HepG2 (cell line): Measurements from ENCODE around the gene RNF213. TPM values are rescaled to one million over a fixed set of nuclear protein-coding genes. Genes with fewer than 3 reads are reported as not detected.
A peak's percentile ranks its signal among the peaks of the same experiment; 100 is the strongest.

Source experiments
- CBFB ChIP-seq: sonication (generic); formaldehyde crosslinking; IDR thresholded peaks from 2 replicates; pipeline ENCODE4 v1.4.0; 2020; ENCODE audit warnings: missing genetic modification reagents
- HMGXB3 ChIP-seq: sonication (generic); formaldehyde crosslinking; IDR thresholded peaks from 2 replicates; pipeline ENCODE4 v1.4.0; 2020; ENCODE audit warnings: missing genetic modification reagents, borderline replicate concordance
- MAFF ChIP-seq: IDR thresholded peaks from 2 replicates; pipeline ENCODE4 v1.6.1; 2011; ENCODE audit warnings: low read depth, low read length, improper control_type of control experiment
- NFIB ChIP-seq: sonication (generic); formaldehyde crosslinking; IDR thresholded peaks from 2 replicates; pipeline ENCODE4 v1.9.0; 2021; ENCODE audit warnings: missing genetic modification reagents, mild to moderate bottlenecking, borderline replicate concordance
- NR0B2 ChIP-seq: sonication (generic); formaldehyde crosslinking; IDR thresholded peaks from 2 replicates; pipeline ENCODE4 v1.4.0; 2020; ENCODE audit warnings: mild to moderate bottlenecking, missing genetic modification reagents
- PLRG1 ChIP-seq: fragments of 450-650 bp; conservative IDR thresholded peaks from 2 replicates; pipeline ENCODE4 v1.6.1; 2016
- PRPF4 ChIP-seq: fragments of 200-400 bp; formaldehyde crosslinking; IDR thresholded peaks from 2 replicates; pipeline ENCODE4 v1.6.1; 2016; ENCODE audit warnings: low read length, low read depth; ENCODE audit not compliant: poor library complexity, severe bottlenecking
- SMAD3 ChIP-seq: sonication (generic); formaldehyde crosslinking; IDR thresholded peaks from 2 replicates; pipeline ENCODE4 v1.4.0; 2020; ENCODE audit warnings: missing genetic modification reagents
- THYN1 ChIP-seq: sonication (generic); formaldehyde crosslinking; IDR thresholded peaks from 2 replicates; pipeline ENCODE4 v1.8.1; 2023; ENCODE audit warnings: low read depth, mild to moderate bottlenecking, moderate library complexity, missing genetic modification reagents, borderline replicate concordance
- ZBTB40 ChIP-seq, 2 experiments: fragments of 450-650 bp in 1 of 2; sonication (generic) in 1 of 2; formaldehyde crosslinking in 1 of 2; IDR thresholded peaks; 2 replicates each; pipeline versions ENCODE4 v1.6.1 to v1.8.0; 2016 to 2022; ENCODE audit warnings: antibody characterized with exemption in 1 of 2, mild to moderate bottlenecking in 1 of 2, missing genetic modification reagents in 1 of 2
- ZNF263 ChIP-seq: sonication (generic); formaldehyde crosslinking; IDR thresholded peaks from 2 replicates; pipeline ENCODE4 v1.4.0; 2020; ENCODE audit warnings: missing genetic modification reagents
- ZNF710 ChIP-seq: sonication (generic); formaldehyde crosslinking; IDR thresholded peaks from 2 replicates; pipeline ENCODE4 v1.5.0; 2020; ENCODE audit warnings: mild to moderate bottlenecking, missing genetic modification reagents, borderline replicate concordance
- ZNF777 ChIP-seq: sonication (generic); formaldehyde crosslinking; IDR thresholded peaks from 2 replicates; pipeline ENCODE4 v1.4.0; 2020; ENCODE audit warnings: missing genetic modification reagents
- polyA plus RNA-seq, 8 experiments: library from polyadenylated mRNA; depleted of rRNA in 3 of 8; stranded (reverse) in 7 of 8; unstranded in 1 of 8; fragments of >200 nt; fragmentation: Illumina TruSeq in 4 of 8; extraction: Trizol in 4 of 8; gene quantifications; 2 replicates each; pipeline versions ENCODE4 v1.2.1 to v1.2.3, GENCODE V29; 2011 to 2016; ENCODE audit warnings: low read depth in 4 of 8, missing spikeins in 1 of 8, mixed read lengths in 1 of 8; ENCODE audit not compliant: insufficient read depth in 1 of 8
- total RNA-seq, 5 experiments: library from RNA; depleted of rRNA; stranded (reverse); fragments of >200 nt; fragmentation: Illumina TruSeq; extraction: Trizol; gene quantifications; 2 replicates each; pipeline ENCODE4 v1.2.3, GENCODE V29; 2016; ENCODE audit warnings: low read depth in 1 of 5

Gene RNF213
- total and polyA plus RNA-seq, 2 of the 13 experiments (the other 11 are each of a cell fraction or from before 2014, with no cell fraction given), result 38.6 to 38.7 TPM

- TF ChIP-seq MAFF, result no peak
- TF ChIP-seq PLRG1, result no peak
- peak; percentile 62 for TF ChIP-seq CBFB
- TF ChIP-seq ZNF710 (CRISPR knock-in tag), result 0 out of 2 replicates have a peak, but pooled peaks have one; percentile 41
- no peak for TF ChIP-seq PRPF4
- TF ChIP-seq ZNF777 (CRISPR knock-in tag), result peak; percentile 53; the same call in 1 of the 2 replicates
- TF ChIP-seq ZBTB40 (IDR thresholded peaks at IDR 0.05), result no peak
- peak; percentile 71 for TF ChIP-seq ZBTB40 (CRISPR knock-in tag; IDR thresholded peaks at IDR 0.05)
- TF ChIP-seq NR0B2 (CRISPR knock-in tag), result peak; percentile 74; the same call in 1 of the 2 replicates
- no peak for TF ChIP-seq NFIB (CRISPR knock-in tag)
- no peak for TF ChIP-seq THYN1 (CRISPR knock-in tag)
- peak; percentile 95 for TF ChIP-seq HMGXB3 (CRISPR knock-in tag)
- peak; percentile 77 for TF ChIP-seq ZNF263
- peak; percentile 96 for TF ChIP-seq SMAD3 (CRISPR knock-in tag)
Measured at GRCh38 chr17:80441133-80441578, 180.5 kb downstream of the RNF213 start (continued).
